HG03460 (cell line): ENCODE measurements around the gene ZNF32.

ENCODE experiments used
- ATAC-seq: cut with Tn5 transposase; IDR thresholded peaks from one replicate; pipeline ENCODE4 v1.9.1; 2021; ENCODE audit not compliant: unreplicated experiment

The ZNF32 gene

DNA sequence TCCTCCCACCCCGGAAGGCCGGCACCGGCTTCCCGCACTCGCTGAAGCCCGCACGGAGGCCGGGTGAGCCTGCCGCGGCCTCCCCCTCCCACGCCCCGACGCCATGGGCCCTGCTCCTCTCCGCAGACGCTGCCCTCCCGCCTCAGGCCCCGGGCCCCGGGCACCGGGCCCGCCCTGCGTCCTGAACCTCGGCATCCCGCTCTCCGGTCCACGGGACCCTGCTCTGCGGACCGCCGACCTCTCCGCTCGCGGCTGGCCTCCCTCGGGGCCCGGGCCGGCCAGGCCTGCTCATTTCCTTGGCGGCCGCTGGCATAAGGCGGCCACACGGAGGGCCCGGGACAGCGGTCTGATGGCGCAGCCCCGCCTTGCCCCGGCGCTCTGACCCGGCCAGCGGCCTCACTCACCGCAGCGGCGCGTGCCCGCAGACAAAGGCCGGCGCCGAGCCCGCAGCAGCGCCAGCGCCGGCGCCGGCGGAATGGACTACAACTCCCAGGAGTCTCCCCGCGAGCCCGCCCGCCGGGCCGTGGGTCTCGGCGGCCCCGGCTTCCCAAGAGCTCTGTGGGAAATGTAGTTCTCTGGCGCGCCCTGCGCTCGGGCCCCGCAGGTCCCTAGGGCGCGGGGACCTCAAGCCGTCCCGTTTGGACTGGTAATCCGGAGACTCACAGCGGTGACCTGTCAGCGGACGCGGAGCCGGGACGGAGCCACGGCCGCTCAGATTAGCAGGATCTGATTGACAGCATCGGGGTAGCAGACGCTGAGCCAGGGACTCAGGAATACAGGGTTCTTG is at the start of gene ZNF32:
Gene ZNF32, minus strand, starts transcription at position 484 of the 787 bp plus-strand sequence. CDS start 2,748 bp downstream, outside the sequence.
- peak; percentile 99 for ATAC-seq

GRCh38 chr10:43698156-43698555 is 49.5 kb upstream of the ZNF32 start:
- ATAC-seq, result no peak

DNA sequence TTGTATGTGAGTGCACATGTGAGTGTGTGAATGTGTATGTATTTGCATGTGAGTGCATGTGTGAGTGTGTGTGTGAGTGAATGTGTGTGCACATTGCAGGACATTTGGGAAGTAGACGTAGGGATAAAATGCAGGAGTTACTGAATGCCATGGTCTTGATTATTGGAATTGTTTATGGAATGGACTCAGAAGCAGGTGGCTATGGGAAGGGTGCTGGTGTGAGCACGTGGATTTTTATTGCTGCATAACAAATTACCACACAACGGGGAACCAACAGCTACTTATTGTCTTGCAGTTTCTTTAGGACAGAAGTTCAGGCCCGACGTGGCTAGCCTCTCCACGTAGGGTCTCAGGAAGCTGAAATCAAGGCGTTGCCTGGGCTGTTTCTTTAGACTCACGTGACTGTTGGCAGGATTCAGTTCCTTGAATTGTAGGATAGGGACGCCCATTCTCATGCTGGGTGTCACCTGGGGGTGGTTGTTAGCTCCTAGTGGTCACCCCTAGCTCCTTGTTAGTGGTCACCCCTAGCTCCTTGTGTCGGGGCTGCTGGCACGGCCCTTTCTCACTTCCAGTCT is 48.3 kb upstream of the ZNF32 start:
- no peak for ATAC-seq

- ATAC-seq, result no peak
These were observed 47.0 kb upstream of the ZNF32 start for GRCh38 chr10:43695730-43696129.

DNA sequence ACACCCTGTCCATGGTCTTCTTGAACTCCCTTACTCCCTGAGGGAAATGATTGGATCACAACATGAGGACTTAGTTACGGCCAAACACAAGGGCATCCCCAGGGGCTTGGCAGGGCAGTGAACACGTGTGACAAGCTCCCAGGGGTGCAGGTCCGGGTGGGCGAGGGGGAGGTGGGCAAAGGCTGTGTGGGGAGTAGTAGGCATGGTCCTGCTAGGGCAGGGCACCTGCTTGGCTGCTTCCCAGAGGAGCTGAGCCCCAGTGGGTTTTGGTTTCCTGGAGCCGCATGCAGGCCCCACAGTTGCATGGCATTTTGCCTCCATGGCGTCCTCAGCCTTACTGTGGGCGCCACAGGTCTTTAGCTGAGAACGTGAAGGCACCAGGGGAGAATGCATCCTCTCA is 46.6 kb upstream of the ZNF32 start:
- ATAC-seq, result no peak

DNA sequence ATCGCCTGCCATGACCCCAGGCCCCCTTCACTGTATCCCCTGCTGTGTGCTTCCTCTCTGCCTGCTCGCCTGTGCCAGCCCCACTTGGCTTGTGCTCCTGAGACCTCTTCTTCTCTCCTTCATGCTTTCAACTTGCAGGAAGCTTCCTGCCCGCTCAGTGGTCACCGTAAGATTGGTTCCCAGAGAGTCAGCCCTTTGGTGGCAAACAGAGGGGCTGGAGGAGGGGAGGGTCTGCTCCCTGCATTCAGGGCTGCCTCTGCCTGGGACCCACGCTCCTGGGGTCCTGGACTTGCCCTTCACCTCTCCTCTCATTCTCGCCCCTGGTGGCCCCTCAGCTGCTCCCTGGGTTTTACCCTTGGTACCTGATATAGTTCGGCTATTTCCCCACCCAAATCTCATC is 45.8 kb upstream of the ZNF32 start:
- no peak for ATAC-seq

DNA sequence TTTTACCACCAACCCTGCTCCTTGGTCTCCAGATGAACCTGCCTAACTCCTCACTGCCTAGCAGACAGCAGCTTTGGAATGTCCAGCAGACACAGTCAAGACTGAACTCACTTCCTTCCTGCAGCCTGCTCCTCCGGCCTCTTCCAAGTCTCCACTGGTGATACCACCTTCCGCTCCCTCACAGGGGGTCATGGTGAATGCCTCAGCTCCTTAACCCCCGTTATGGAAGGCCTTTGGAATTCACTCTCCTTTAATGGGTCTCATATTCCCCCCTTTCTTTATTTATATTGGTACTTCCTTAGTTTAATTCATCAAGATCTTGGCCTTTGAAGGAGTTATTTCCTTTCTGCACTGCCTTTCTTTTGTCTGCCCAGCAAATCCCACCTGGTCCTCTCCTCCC is 44.9 kb upstream of the ZNF32 start:
- no peak for ATAC-seq

DNA sequence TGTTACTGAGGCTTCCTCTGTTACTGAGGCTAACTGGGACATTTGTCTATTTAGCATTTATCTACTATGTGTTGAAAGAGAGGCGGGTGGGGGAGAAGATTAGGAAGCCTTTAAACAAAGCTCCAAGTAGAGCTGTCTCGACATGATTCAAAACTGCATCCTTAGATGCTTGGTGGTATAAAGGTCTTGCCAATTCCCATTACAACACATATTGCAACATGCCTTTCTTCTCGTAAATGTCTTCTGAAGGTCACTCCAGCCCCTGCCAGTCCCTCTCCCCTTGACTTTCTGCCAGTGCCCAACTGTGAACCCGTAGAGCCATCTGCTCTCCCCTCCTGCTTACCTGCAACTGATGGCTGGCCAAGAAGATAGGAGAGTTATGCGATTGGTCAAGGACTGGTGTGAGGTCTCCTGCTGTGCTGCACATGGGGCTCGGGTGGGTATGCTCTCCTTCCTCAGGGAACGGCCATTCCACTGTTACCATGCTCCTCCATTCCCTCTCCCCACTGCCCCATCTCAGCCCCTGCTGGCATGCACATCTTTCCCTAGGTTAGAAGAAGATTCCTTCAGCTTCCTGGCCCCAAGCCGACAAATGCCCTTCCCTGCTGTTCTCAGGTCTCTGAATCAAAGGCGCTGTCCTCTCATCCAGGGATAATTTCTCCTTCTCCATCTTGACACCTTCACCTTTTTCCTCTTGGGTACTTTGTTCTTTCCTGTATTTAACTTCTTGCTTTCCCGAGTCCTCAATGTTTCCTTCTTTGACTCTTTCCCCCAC is 43.6 kb upstream of the ZNF32 start:
- no peak for ATAC-seq

DNA sequence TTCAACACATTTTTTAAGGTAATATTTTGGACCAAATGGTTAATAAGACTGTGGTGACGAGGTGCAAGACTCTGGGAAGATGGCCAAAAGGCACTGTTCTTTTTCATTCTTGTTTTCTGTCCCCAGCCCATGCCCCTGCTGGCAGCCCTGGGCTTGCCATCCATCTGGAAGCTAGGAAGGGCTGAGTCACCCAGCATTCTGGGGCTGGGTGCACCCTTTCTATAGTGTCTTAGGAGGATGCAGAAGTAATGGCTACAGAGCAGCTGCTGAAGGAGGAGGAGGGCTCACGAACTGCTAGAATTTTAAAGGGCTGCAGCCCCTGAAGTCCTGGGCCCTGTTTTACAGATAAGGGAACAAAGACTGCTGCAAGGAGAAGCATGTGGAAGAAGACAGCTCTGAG is 42.8 kb upstream of the ZNF32 start:
- no peak for ATAC-seq

DNA sequence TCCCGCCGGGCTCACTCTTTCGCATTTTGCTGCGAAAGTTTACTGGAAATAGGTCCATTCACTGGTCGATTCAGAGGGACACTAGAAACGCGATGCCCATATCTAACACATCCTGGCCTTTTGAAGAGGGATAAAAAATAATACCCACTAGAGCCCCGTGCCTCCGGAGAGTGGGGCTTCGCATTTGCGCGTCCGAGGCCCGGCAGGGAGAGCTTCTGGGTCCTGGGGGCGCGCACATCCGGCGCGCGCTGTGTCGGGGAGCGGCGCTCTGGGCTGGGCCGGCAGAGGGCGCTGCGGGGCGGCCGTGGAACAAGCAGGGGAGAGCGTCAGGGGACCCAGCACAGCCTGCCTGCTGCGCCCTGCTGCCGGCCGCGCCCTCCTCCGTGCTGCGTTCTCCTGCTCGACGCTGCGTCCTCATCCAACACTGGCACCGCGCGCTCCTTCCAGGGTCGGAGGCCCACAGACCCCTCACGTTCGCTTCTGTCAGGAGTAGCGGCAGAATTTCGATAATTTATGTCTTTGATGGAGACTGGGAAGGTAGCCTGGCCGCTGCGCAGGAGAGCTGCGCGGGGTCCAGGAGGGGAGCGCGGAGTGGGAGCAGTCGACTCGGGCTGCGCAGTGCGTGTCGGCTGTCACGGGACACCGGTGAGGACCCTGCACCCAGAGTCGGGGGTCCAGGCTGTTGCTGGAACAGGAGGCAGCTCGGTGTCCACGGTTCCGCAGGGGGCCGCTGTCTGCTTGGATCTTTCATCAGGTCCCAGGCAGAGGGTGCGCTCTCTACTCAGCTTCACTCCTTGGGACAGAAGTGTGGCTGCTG is 41.5 kb upstream of the ZNF32 start:
- ATAC-seq, result peak; percentile 98

DNA sequence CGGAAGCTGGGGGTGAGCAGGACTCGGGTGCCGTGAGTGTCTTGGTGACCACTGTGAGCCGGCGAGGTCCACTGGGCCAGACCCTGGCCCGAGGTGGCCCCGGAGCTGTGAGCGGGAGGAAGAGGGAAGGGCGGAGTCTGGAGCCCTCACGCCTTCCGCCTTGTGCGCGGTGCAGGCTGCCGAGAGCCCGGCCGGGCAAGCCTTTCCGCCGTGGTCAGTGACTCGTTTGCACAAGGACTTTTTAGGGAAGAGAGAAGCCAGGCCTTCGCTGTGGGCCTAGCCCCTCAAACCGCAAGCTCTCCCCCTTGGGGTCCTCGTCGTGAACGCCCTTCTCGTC is 40.9 kb upstream of the ZNF32 start:
- ATAC-seq, result peak; percentile 42

DNA sequence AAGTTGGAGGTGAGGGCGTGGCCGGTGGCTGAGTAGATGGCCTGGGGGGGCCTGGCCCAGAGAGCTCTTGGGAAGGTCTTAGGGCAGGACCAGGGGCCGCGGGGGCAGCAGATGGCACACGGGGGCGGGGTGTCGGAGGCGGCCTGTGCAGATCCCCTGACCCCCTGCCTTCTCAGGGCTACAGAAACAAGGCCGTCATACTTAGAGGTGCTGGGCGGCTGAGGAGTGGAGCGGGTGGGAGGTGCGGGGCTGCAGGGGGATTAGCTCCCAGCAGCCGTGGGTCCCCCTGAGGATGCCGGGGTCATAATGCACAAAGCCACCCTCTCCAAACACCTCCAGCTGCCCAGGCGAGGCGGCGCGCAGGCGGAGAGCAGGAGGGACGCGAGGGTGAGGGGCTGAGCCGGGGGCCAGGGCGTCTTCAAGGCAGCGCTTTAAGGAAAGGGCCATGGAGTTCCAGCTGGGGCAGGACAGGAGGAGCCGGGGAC is 40.4 kb upstream of the ZNF32 start:
- no peak for ATAC-seq

DNA sequence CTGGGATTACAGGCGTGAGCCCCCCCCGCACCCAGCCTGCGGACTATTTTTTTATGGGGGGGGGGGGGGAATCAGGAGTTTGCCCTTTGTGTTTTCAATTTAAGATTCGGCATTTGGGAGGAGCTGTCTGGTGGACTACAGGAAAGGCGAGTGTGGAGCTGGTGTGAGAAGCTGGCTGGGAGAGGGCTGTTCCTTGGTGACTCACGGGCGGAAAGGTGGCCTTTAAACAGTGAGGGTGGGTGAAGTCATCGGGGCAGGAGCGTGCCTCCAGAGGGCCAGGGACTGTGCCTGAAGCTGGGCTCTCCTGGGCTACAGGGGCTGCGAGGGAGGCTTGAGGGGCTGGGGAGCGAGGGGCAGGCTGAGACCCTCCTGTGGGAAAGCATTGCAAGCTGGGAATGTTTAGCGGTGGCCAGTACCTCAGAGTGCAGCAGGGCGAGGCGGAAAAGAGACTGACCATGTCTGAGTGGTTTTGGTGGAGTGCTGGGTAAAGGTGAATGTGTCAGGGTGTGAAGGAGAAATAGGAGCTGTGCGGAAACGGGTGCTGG is 39.7 kb upstream of the ZNF32 start:
- ATAC-seq, result no peak

DNA sequence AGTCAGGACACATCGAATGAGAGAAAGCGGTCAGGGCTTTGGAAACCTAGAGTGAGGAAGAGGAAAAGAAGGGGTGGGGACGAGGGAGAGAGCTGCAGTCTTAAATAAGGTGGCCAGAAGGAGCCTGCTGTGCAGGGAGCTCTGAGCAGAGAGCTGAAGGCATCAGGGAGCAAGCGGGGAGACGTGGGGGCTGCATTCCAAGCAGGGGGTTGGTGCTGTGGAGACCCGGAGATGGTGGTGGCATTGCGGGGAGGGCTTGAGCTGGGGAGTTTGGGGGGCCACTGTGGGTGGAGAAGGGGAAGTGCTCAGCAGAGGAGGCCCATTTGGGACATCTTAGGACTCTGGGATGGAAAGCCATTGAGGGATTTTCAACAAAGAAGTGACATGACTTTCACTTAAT is 38.7 kb upstream of the ZNF32 start:
- ATAC-seq, result no peak

DNA sequence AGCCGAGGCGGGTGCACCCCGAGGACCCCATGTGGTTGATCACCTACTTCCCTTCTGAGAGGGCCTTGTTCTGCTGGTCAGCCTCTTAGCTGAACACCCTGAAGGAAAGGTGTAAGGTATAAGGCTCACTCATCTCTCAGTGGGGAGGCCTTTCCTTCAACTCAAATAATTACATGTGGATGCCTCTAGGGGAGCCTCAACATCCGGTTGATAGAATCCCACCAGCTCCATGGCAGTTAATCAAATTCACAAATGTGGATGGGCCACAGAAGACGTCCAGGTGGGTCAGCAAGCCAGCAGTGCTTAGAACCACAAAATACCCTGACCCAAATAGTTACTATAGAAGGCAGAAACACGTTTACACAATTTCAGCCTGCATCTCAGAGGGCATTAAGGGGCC is 37.7 kb upstream of the ZNF32 start:
- ATAC-seq, result no peak

DNA sequence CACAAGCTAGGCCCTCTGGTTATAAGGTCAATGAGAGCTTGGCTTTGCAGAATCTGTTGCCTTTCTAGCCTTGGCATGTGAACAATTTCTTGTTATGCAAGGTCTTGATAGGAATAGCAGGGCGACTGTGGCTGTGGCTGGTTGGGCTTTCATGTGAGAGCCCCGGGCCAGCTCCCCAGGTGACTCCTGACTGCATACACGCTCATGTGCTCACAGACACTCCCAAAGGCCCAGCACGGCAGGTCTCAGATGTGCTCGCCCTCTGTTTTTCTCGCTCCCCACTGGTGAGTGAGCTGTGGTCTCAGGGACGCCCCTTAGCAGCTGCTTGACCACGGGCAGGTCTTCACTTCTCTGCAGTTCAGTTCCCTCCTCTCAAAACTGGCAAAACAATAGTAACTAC is 37.1 kb upstream of the ZNF32 start:
- no peak for ATAC-seq

DNA sequence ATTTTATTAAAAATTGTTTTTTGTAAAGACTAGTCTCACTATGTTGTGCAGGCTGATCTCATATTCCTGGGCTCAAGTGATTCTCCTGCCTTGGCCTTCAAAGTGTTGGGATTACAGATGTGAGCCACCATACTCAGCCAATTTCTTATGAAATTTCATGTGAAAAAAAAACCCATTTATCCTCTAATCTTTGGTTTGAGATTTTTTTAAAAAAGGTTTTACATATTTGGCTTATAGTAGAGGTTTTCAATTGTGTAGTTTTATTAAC is 35.5 kb upstream of the ZNF32 start:
- no peak for ATAC-seq

GRCh38 chr10:43683451-43684291 is 35.0 kb upstream of the ZNF32 start:
- ATAC-seq, result no peak

- no peak for ATAC-seq
These were observed 34.3 kb upstream of the ZNF32 start for GRCh38 chr10:43682956-43683355.

DNA sequence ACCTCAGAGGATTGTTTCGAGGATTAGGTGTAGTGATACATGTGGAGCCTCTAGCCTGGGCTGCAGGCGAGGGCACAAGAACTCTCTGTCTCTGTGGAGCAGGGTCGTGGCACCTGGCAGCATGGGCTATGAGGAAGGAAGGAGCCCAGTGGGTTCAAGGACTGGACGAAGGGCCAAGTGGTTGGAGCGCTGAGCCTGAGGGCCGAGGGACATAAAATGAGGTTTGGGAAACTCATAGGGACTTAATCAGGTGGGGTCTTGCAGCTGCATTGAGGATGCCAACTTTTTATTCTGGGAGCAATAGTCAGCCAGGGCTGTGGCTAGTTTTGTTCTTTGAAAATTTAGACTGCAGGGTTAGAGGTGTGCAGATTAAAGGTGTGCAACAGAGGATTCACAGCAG is 33.0 kb upstream of the ZNF32 start:
- no peak for ATAC-seq
